Ascending aorta (tissue), 2 donors: Measurements from ENCODE around the gene TSPAN15. TPM values are rescaled to one million over a fixed set of nuclear protein-coding genes. Genes with fewer than 3 reads are reported as not detected.

Source experiments
- DNase-seq, 2 donors: peaks; one replicate each; pipeline ENCODE4 v3.0.0-alpha.2; 2019; ENCODE audit warnings: low spot score in 2 of 2
- H3K27ac ChIP-seq, 2 donors: fragments of 200-600 bp; sonication (generic); one replicate each; pipeline ENCODE4 v1.5.1; 2016 to 2017; ENCODE audit warnings: mild to moderate bottlenecking in 1 of 2
- H3K27me3 ChIP-seq: fragments of 200-600 bp; sonication (generic); one replicate; pipeline ENCODE4 v1.5.1; 2017
- H3K36me3 ChIP-seq, 2 donors: fragments of 200-600 bp; sonication (generic); one replicate each; pipeline ENCODE4 v1.5.1; 2016
- H3K4me1 ChIP-seq, 2 donors: fragments of 200-600 bp; sonication (generic); one replicate each; pipeline ENCODE4 v1.5.1; 2016 to 2017; ENCODE audit warnings: mild to moderate bottlenecking in 1 of 2
- H3K4me3 ChIP-seq, 2 donors: fragments of 200-600 bp; sonication (generic); one replicate each; pipeline ENCODE4 v1.5.1; 2016 to 2017; ENCODE audit warnings: mild to moderate bottlenecking in 1 of 2
- H3K9me3 ChIP-seq, 2 donors: fragments of 200-600 bp; sonication (generic); one replicate each; pipeline ENCODE4 v1.5.1; 2016
- intact Hi-C: fragments of 100-400 bp; cut with DNase I; formaldehyde crosslinking; loops from one replicate; pipeline ENCODE4 v1.15.1; 2023
- total RNA-seq: library from RNA; depleted of rRNA; stranded (reverse); fragments of >200 nt; gene quantifications from one replicate; pipeline ENCODE4 v1.1.0, GENCODE V29; 2016
- TF ChIP-seq, protein P1 (sequence below), 3 experiments: fragments of 200-600 bp in 2 of 3; fragments of 450-650 bp in 1 of 3; sonication (generic) in 2 of 3; IDR thresholded peaks; one replicate each; pipeline ENCODE4 v1.5.1; 2016 to 2019; ENCODE audit warnings: antibody characterized with exemption in 3 of 3, mild to moderate bottlenecking in 1 of 3, moderate library complexity in 1 of 3

Gene TSPAN15
- total RNA-seq, 1 donor from 2014 or later: 31.9 TPM

DNA sequence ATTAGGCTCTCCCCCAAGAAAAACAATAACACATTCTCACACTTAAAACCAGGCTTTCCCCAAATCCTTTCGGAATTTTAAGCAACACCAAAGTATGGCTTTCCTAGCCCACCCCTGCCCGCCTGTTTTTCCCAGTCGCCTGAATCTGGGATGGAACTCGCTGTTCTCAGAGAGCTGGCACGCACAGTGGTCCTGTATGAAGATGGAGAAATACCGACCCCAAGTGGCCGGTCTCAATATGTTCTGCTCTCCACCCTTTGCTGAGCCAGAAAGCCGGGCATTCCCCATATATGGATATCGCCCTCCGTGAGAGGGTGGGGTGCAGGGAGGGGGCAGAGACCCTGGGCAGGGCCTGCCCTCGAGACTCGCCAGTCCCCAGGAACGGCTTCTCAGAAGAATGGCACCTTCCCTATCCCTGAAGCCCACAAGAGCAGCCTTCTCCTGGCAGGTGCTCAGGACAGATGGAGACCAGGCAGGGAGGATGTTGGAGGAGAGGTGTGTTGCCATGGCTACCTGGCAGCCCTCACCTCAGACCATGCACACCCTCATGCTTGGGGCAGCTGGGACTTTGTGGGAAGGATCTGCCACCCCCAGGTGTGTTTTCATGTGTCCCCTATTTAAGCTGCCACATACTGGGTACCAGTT, 37.9 kb upstream of the TSPAN15 start:
- Histone ChIP-seq H3K9me3 (no peaks in the 10 kb centered on the region), H3K4me1 (peaks cover 0 to 5% of the 10 kb centered on the region in 2 donors), H3K4me3 (no peak overlapping the region), H3K27me3 (no peaks in the 10 kb centered on the region), H3K36me3 (no peaks in the 10 kb centered on the region), H3K27ac (peak overlapping the region; percentile 25 to 31)
- peak in 1 of 2 donors; percentile 86 for DNase-seq
- intact Hi-C loops: loop anchor here (1.0 to 5.0 kb wide), 4 partner anchors 21 to 231 kb away; partner anchors contain the start of gene SUPV3L1
- TF ChIP-seq, protein P1, sequence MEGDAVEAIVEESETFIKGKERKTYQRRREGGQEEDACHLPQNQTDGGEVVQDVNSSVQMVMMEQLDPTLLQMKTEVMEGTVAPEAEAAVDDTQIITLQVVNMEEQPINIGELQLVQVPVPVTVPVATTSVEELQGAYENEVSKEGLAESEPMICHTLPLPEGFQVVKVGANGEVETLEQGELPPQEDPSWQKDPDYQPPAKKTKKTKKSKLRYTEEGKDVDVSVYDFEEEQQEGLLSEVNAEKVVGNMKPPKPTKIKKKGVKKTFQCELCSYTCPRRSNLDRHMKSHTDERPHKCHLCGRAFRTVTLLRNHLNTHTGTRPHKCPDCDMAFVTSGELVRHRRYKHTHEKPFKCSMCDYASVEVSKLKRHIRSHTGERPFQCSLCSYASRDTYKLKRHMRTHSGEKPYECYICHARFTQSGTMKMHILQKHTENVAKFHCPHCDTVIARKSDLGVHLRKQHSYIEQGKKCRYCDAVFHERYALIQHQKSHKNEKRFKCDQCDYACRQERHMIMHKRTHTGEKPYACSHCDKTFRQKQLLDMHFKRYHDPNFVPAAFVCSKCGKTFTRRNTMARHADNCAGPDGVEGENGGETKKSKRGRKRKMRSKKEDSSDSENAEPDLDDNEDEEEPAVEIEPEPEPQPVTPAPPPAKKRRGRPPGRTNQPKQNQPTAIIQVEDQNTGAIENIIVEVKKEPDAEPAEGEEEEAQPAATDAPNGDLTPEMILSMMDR (IDR thresholded peaks at IDR 0.05): peak; percentile 64 to 77 (median 76)

DNA sequence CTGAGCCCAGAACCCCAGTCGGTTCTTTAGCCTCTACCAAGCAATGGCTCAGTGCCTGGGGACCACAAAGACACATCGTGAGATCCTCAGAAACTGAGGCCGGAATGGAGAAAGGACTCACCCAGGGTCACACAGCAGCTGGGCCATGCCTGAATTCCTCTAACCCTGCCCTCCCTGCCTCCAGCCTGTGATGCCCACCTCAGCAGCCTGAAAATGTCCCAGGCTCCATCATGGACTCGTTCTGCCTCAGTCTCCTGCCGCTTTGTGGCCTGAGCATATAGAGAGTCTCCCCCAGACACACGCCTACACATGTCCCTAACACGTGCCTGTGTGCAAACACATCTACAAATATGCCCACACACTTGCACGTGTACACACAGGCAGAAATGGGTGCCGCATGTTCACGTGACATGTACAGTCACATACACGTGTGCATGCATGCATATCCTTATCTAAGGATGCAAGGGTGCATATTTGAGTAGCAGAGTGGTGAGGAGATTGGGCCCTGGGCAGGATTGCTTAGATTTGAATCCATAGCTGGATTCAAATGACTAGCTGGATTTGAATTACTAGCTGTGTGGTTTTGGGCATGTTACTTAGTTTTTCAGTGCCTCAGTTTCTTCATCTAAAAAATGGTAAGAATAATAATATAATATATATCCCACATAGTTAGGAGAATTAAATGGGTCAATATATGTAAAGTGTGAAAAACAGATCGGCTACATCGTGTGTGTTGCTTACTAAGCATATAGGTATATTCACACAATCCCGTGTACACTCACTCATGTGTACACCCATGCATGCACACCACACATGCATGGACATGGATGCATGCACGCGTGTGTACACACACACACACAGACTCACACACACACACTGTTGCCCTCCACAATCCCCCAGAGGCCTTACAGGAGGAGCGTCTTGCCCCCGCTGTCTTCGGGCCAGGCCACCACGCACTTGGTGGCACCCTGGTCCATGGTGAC, 36.9 kb upstream of the TSPAN15 start:
- no peak overlapping the region for H3K4me3 ChIP-seq
- no peaks in the 10 kb centered on the region for H3K9me3 ChIP-seq
- peaks cover 0 to 2% of the 10 kb centered on the region in 2 donors for H3K4me1 ChIP-seq
- H3K27ac ChIP-seq: no peak overlapping the region
- DNase-seq: no peak
- intact Hi-C loops: loop anchor here (5.0 kb wide), 2 partner anchors 93 to 232 kb away; partner anchors contain the start of gene SUPV3L1
- TF ChIP-seq, protein P1 (IDR thresholded peaks at IDR 0.05): no peak
- H3K27me3 ChIP-seq: no peaks in the 10 kb centered on the region
- H3K36me3 ChIP-seq: no peaks in the 10 kb centered on the region

DNA sequence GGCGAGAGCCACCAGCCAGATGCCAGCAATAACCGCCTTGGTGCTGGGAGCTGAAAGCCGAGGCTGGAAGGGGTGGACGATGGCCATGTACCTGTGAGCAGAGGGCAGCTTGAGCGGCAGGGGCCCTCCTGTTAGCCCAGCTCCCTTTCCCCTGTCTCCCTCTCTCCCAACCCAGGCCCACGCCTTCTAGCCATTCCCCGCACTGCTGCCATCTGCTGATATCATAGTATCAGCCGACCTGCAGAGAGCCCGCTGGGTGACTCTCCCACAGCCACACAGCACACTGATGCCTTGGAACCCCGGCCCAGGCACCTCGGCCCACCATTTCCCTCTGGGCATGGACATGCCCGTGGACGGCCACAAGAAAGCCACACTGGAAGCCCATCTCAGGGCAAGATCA, 36.2 kb upstream of the TSPAN15 start:
- H3K27ac ChIP-seq: no peak overlapping the region
- H3K9me3 ChIP-seq: no peaks in the 10 kb centered on the region

DNA sequence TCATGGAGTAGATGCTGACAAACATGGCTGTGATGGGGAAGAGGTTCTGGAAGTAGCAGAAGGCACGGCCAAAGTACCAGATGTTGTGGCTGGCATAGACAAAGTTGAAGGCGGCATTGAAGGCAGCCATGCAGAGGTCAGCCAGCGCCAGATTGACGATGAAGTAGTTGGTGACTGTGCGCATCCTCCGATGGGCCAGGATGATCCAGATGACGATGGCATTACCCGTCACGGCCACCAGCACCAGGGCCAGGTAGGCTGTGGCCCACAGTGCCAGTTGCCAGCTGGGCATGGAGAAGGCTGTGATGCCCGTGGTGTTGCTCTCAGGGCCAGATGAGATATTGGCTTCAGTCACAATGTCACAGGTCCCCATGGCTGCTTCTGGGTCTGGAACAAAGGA, 35.3 kb upstream of the TSPAN15 start:
- no peaks in the 10 kb centered on the region for H3K9me3 ChIP-seq
- peaks cover 0 to 2% of the 10 kb centered on the region in 2 donors for H3K4me1 ChIP-seq
- no peaks in the 10 kb centered on the region for H3K36me3 ChIP-seq
- H3K4me3 ChIP-seq: no peak overlapping the region
- no peak for DNase-seq
- H3K27me3 ChIP-seq: no peaks in the 10 kb centered on the region
- TF ChIP-seq, protein P1 (IDR thresholded peaks at IDR 0.05): no peak
- H3K27ac ChIP-seq: no peak overlapping the region
- intact Hi-C loops: no loop called here

More for the DNA sequence above, 36.2 kb upstream of the TSPAN15 start:
- TF ChIP-seq, protein P1 (IDR thresholded peaks at IDR 0.05): no peak
- no peak for DNase-seq
- Histone ChIP-seq H3K4me3 (no peak overlapping the region), H3K4me1 (peaks cover 0 to 2% of the 10 kb centered on the region in 2 donors), H3K36me3 (no peaks in the 10 kb centered on the region), H3K27me3 (no peaks in the 10 kb centered on the region)
- intact Hi-C loops: no loop called here

DNA sequence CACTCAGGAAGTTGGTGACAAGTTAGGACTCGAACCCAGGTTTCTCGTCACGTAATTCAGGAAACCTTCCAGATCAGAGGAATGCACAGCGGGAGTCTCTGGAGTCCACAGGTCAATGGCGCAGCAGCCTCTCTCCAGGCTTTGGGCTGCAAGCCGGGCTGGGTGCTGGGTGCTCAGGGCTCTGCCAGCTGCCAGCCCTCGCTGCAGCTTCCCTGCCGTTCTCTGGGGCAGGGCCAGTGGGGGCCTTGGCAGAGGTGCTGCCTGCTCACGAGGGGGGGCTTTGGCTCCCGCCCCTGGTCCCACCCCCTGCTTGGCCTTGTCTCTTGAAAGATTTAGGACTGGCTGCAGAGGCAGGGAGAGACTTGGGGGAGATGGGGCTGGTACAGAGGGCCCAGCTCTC, 34.6 kb upstream of the TSPAN15 start, which contains the start of gene TACR2:
TACR2 (minus strand) TSS at position 224 of the 400 bp plus-strand sequence. CDS start 595 bp downstream, outside the sequence.
- H3K27me3 ChIP-seq: no peaks in the 10 kb centered on the region
- H3K36me3 ChIP-seq: no peaks in the 10 kb centered on the region
- TF ChIP-seq, protein P1 (IDR thresholded peaks at IDR 0.05): no peak
- H3K27ac ChIP-seq: no peak within 1 kb of the TSS
- intact Hi-C loops: no loop called here
- no peak for DNase-seq
- no peak within 1 kb of the TSS for H3K4me3 ChIP-seq
- peaks cover 0 to 2% of the 10 kb centered on the region in 2 donors for H3K4me1 ChIP-seq
- no peaks in the 10 kb centered on the region for H3K9me3 ChIP-seq
